ENCODE results near the gene IFT81. TPM values are rescaled to one million over a fixed set of nuclear protein-coding genes. Genes with fewer than 3 reads are reported as not detected.
A peak's percentile ranks its signal among the peaks of the same experiment; 100 is the strongest.

Gene IFT81
- total and polyA plus RNA-seq, 2 of the 13 experiments (the other 11 are each of a cell fraction or from before 2014, with no cell fraction given), result 4.2 to 13.0 TPM

DNA sequence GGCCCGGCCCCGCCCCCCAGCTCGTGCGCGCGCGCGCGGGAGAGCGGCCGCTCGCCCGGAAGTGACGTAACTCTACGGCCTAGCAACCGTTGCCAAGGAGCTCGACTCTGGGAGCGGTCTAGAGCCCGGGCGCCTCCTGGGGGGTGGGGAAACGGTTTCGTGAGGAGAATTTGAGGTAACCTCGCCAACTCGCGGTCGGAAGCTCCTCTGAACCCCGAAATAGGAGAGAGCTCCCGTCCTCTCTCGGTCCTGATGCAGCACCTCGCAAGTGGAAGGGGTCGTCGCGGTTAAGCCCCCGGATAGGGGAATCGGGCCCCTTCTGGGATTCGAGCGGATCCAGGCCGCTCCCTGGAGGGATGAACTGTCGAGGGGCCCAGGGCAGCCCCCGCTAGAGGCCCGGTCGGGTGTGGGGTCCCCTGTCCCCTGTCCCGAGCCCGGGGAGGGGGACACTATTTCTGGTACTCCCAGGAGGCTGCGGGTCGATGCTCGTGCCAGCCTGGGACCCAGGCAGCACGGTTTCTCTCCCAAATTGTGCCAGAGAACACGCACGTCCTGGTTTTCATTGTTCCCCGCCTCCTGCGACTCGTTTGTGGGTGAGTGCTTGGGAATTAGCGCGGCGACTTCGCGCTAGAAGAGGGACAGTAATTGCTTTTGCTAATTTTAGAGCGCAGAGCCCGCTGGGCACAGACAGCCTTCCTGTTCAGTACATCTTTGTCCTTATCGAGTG lies at the start of gene IFT81 (continued):
- TF ChIP-seq, protein P1, sequence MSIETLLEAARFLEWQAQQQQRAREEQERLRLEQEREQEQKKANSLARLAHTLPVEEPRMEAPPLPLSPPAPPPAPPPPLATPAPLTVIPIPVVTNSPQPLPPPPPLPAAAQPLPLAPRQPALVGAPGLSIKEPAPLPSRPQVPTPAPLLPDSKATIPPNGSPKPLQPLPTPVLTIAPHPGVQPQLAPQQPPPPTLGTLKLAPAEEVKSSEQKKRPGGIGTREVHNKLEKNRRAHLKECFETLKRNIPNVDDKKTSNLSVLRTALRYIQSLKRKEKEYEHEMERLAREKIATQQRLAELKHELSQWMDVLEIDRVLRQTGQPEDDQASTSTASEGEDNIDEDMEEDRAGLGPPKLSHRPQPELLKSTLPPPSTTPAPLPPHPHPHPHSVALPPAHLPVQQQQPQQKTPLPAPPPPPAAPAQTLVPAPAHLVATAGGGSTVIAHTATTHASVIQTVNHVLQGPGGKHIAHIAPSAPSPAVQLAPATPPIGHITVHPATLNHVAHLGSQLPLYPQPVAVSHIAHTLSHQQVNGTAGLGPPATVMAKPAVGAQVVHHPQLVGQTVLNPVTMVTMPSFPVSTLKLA (IDR thresholded peaks at IDR 0.05), result no peak
- no peak for TF ChIP-seq ELF4 (CRISPR knock-in tag; IDR thresholded peaks at IDR 0.05; ENCODE audit: borderline replicate concordance)
- peak; percentile 39; the same call in 1 of the 2 replicates for TF ChIP-seq ZNF788 (CRISPR knock-in tag; IDR thresholded peaks at IDR 0.05; ENCODE audit: borderline replicate concordance)
- TF ChIP-seq MAFK (conservative IDR thresholded peaks at IDR 0.05 in 1 of 2, IDR thresholded peaks at IDR 0.05 in 1 of 2; ENCODE audit: low read length in 2 of 2), result no peak
- TF ChIP-seq, protein P2, sequence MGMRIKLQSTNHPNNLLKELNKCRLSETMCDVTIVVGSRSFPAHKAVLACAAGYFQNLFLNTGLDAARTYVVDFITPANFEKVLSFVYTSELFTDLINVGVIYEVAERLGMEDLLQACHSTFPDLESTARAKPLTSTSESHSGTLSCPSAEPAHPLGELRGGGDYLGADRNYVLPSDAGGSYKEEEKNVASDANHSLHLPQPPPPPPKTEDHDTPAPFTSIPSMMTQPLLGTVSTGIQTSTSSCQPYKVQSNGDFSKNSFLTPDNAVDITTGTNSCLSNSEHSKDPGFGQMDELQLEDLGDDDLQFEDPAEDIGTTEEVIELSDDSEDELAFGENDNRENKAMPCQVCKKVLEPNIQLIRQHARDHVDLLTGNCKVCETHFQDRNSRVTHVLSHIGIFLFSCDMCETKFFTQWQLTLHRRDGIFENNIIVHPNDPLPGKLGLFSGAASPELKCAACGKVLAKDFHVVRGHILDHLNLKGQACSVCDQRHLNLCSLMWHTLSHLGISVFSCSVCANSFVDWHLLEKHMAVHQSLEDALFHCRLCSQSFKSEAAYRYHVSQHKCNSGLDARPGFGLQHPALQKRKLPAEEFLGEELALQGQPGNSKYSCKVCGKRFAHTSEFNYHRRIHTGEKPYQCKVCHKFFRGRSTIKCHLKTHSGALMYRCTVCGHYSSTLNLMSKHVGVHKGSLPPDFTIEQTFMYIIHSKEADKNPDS (CRISPR knock-in tag; IDR thresholded peaks at IDR 0.05), result no peak
- no peak for TF ChIP-seq CAMTA2 (CRISPR knock-in tag; IDR thresholded peaks at IDR 0.05; ENCODE audit: borderline replicate concordance)
- no peak for TF ChIP-seq NONO (IDR thresholded peaks at IDR 0.05)
- TF ChIP-seq NONO (CRISPR knock-in tag; conservative IDR thresholded peaks at IDR 0.05), result no peak
- TF ChIP-seq SMYD3 (CRISPR knock-in tag; IDR thresholded peaks at IDR 0.05), result 0 out of 2 replicates have a peak, but pooled peaks have one; percentile 35
- TF ChIP-seq, protein P3, sequence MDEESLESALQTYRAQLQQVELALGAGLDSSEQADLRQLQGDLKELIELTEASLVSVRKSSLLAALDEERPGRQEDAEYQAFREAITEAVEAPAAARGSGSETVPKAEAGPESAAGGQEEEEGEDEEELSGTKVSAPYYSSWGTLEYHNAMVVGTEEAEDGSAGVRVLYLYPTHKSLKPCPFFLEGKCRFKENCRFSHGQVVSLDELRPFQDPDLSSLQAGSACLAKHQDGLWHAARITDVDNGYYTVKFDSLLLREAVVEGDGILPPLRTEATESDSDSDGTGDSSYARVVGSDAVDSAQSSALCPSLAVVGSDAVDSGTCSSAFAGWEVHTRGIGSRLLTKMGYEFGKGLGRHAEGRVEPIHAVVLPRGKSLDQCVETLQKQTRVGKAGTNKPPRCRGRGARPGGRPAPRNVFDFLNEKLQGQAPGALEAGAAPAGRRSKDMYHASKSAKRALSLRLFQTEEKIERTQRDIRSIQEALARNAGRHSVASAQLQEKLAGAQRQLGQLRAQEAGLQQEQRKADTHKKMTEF (CRISPR knock-in tag; IDR thresholded peaks at IDR 0.05), result 0 out of 2 replicates have a peak, but pooled peaks have one; percentile 32
- TF ChIP-seq ZNF557 (CRISPR knock-in tag; IDR thresholded peaks at IDR 0.05), result no peak
- TF ChIP-seq, protein P4, sequence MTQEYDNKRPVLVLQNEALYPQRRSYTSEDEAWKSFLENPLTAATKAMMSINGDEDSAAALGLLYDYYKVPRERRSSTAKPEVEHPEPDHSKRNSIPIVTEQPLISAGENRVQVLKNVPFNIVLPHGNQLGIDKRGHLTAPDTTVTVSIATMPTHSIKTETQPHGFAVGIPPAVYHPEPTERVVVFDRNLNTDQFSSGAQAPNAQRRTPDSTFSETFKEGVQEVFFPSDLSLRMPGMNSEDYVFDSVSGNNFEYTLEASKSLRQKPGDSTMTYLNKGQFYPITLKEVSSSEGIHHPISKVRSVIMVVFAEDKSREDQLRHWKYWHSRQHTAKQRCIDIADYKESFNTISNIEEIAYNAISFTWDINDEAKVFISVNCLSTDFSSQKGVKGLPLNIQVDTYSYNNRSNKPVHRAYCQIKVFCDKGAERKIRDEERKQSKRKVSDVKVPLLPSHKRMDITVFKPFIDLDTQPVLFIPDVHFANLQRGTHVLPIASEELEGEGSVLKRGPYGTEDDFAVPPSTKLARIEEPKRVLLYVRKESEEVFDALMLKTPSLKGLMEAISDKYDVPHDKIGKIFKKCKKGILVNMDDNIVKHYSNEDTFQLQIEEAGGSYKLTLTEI (CRISPR knock-in tag; conservative IDR thresholded peaks at IDR 0.05), result no peak
- no peak for TF ChIP-seq ZNF7 (CRISPR knock-in tag; IDR thresholded peaks at IDR 0.05)
- TF ChIP-seq, protein P5, sequence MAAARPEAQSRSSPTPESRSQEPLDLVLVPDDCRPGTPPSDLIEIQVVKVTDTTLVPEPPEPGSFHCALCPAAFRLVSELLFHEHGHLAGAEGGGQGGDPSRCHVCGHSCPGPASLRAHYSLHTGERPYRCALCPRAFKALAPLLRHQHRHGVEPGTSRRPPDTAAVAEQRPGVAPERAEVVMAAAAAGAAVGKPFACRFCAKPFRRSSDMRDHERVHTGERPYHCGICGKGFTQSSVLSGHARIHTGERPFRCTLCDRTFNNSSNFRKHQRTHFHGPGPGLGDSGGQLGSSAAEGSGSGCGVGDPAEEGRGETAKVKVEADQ (CRISPR knock-in tag; IDR thresholded peaks at IDR 0.05; ENCODE audit: borderline replicate concordance), result no peak
- no peak for TF ChIP-seq ESRRA (CRISPR knock-in tag; IDR thresholded peaks at IDR 0.05; ENCODE audit: low read depth)
- TF ChIP-seq, protein P6, sequence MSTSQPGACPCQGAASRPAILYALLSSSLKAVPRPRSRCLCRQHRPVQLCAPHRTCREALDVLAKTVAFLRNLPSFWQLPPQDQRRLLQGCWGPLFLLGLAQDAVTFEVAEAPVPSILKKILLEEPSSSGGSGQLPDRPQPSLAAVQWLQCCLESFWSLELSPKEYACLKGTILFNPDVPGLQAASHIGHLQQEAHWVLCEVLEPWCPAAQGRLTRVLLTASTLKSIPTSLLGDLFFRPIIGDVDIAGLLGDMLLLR (CRISPR knock-in tag; IDR thresholded peaks at IDR 0.05), result no peak
- TF ChIP-seq ZNF766 (CRISPR knock-in tag; IDR thresholded peaks at IDR 0.05; ENCODE audit: borderline replicate concordance), result no peak
- no peak for TF ChIP-seq ZNF562 (CRISPR knock-in tag; IDR thresholded peaks at IDR 0.05; ENCODE audit: borderline replicate concordance)
- no peak for TF ChIP-seq NFIB (CRISPR knock-in tag; IDR thresholded peaks at IDR 0.05; ENCODE audit: borderline replicate concordance)
- no peak for TF ChIP-seq MIER3 (CRISPR knock-in tag; IDR thresholded peaks at IDR 0.05; ENCODE audit: borderline replicate concordance)
- no peak for TF ChIP-seq RNF2 (conservative IDR thresholded peaks at IDR 0.05; ENCODE audit: low read depth)
- no peak for TF ChIP-seq HHEX (CRISPR knock-in tag; IDR thresholded peaks at IDR 0.05)

Measured in HepG2 (cell line).